HEK293T (cell line): ENCODE data around the gene WWOX.

Source experiments
- BHLHE40 ChIP-seq: fragments of 450-650 bp; IDR thresholded peaks from 2 replicates; pipeline ENCODE4 v1.6.1; 2016; ENCODE audit warnings: mild to moderate bottlenecking, moderate library complexity, borderline replicate concordance
- CTBP1 ChIP-seq: fragments of 450-650 bp; IDR thresholded peaks from 2 replicates; pipeline ENCODE4 v1.6.1; 2016; ENCODE audit warnings: borderline replicate concordance
- ELF4 ChIP-seq: fragments of 450-650 bp; IDR thresholded peaks from 2 replicates; pipeline ENCODE4 v1.6.1; 2017; ENCODE audit warnings: antibody characterized with exemption
- FOXA1 ChIP-seq: fragments of 450-650 bp; IDR thresholded peaks from 2 replicates; pipeline ENCODE4 v1.6.1; 2016; ENCODE audit warnings: mild to moderate bottlenecking
- FOXK2 ChIP-seq: fragments of 450-650 bp; IDR thresholded peaks from 2 replicates; pipeline ENCODE4 v1.6.1; 2016; ENCODE audit warnings: mild to moderate bottlenecking
- FOXM1 ChIP-seq: fragments of 450-650 bp; IDR thresholded peaks from 2 replicates; pipeline ENCODE4 v1.6.1; 2017; ENCODE audit warnings: mild to moderate bottlenecking, borderline replicate concordance
- HDGF ChIP-seq: fragments of 450-650 bp; IDR thresholded peaks from 2 replicates; pipeline ENCODE4 v1.6.1; 2017; ENCODE audit warnings: antibody characterized with exemption, borderline replicate concordance
- LEF1 ChIP-seq: fragments of 450-650 bp; IDR thresholded peaks from 2 replicates; pipeline ENCODE4 v1.6.1; 2017; ENCODE audit warnings: mild to moderate bottlenecking, borderline replicate concordance
- NFRKB ChIP-seq: fragments of 450-650 bp; IDR thresholded peaks from 2 replicates; pipeline ENCODE4 v1.6.1; 2016; ENCODE audit warnings: mild to moderate bottlenecking, moderate library complexity
- SP1 ChIP-seq: fragments of 450-650 bp; IDR thresholded peaks from 2 replicates; pipeline ENCODE4 v1.6.1; 2017
- SUZ12 ChIP-seq: fragments of 450-650 bp; IDR thresholded peaks from 2 replicates; pipeline ENCODE4 v1.6.1; 2016; ENCODE audit warnings: mild to moderate bottlenecking
- TARDBP ChIP-seq: fragments of 450-650 bp; IDR thresholded peaks from 2 replicates; pipeline ENCODE4 v1.6.1; 2016
- ZNF384 ChIP-seq: fragments of 450-650 bp; IDR thresholded peaks from 2 replicates; pipeline ENCODE4 v1.6.1; 2016
- TF ChIP-seq, protein P1 (sequence below): fragments of 450-650 bp; IDR thresholded peaks from 2 replicates; pipeline ENCODE4 v1.6.1; 2016

DNA sequence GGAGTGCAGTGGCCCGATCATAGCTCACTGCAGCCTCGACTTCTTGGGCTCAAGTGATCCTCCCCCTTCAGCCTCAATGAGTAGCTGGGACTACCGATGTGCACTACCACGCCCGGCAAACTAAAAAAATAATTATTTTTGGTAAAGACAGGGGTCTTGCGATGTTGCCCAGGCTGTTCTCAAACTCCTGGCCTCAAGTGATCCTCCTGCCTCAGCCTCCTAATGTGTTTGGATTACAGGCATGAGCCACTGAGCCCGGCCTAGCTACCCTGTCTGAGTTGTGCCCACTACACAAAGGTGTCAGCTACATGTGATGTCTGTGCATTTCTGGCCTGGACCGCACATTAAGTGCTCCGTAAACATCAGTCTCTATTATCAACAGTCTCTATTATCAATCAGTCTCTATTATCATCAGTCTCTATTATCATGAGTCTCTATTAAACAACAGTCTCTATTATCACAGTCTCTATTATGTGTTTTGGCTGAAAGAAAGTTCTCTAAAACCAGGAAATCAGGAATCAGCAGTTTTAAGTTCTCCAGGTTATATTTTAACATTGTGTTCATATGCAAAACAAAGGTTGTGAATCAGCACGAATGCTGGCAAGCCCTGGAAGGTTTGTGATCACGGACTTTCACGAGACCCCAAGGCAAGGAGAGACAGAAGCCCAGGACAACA is 721 bp upstream of the WWOX start:
- TF ChIP-seq CTBP1 (no peak), BHLHE40 (no peak), SP1 (no peak), SUZ12 (no peak), ZNF384 (no peak), NFRKB (no peak), FOXK2 (no peak), ELF4 (no peak), FOXM1 (no peak), LEF1 (no peak), FOXA1 (no peak), HDGF (no peak), TARDBP (no peak)
- TF ChIP-seq, protein P1, sequence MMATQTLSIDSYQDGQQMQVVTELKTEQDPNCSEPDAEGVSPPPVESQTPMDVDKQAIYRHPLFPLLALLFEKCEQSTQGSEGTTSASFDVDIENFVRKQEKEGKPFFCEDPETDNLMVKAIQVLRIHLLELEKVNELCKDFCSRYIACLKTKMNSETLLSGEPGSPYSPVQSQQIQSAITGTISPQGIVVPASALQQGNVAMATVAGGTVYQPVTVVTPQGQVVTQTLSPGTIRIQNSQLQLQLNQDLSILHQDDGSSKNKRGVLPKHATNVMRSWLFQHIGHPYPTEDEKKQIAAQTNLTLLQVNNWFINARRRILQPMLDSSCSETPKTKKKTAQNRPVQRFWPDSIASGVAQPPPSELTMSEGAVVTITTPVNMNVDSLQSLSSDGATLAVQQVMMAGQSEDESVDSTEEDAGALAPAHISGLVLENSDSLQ: no peak
